ENCODE data around the gene TFF1. TPM values are rescaled to one million over a fixed set of nuclear protein-coding genes. Genes with fewer than 3 reads are reported as not detected.

TFF1 gene
- total RNA-seq, 1 donor from 2014 or later, result 136 TPM

DNA sequence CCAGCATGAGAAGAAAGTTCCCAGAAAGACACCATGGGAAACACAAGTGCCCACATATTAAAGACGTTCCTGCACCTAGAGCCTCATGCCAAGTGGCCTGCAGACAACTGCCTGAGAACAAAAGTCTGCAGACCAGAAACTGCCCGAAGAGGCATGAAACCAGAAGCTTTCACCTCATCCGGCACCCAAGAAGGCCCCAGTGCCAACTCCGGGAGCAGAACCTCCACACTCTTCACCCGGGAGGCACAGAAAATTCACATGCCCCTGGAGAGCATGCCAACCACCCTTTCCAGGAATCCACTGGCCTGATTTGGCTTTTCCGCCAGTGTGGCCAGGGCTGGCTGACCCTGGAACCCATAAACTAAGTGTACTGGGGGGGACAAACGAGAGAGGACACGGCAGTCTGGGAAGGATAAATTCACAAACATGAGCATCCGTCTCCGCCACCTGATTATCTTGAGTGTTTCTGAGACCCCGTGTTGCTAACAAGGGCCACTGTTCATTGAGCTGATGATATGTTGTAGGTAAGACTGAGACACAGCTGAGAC lies 22.3 kb downstream of the TFF1 start:
- peak; percentile 48 for DNase-seq (ENCODE audit: extremely low spot score, unreplicated experiment)
- H3K27me3 Mint-ChIP-seq, result no peaks in the 10 kb centered on the region
- no peak overlapping the region for H3K27ac Mint-ChIP-seq

DNA sequence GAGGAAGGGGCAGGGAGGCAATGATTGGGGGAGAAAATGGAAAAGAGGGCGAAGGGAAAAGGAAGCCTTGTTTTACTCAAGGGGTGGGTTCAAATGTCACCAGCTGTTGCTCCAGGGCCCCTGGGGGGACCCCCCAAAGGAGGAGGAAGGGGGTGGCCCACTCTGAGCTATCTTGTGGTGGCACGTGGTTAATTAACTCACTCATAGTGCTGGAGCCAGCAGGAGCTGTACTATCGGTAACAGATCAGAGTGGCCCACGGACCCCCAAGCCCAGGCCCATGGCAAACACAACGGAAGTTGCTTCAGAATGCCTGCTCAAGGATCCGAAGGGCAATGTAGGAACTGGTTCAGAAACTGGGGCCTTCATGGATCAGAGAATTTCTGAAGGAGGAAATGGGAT lies 22.8 kb downstream of the TFF1 start:
- H3K9me3 Mint-ChIP-seq, result no peaks in the 10 kb centered on the region
- H3K27ac Mint-ChIP-seq, result no peak overlapping the region
- no peaks in the 10 kb centered on the region for H3K36me3 Mint-ChIP-seq
- TF ChIP-seq, protein P1, sequence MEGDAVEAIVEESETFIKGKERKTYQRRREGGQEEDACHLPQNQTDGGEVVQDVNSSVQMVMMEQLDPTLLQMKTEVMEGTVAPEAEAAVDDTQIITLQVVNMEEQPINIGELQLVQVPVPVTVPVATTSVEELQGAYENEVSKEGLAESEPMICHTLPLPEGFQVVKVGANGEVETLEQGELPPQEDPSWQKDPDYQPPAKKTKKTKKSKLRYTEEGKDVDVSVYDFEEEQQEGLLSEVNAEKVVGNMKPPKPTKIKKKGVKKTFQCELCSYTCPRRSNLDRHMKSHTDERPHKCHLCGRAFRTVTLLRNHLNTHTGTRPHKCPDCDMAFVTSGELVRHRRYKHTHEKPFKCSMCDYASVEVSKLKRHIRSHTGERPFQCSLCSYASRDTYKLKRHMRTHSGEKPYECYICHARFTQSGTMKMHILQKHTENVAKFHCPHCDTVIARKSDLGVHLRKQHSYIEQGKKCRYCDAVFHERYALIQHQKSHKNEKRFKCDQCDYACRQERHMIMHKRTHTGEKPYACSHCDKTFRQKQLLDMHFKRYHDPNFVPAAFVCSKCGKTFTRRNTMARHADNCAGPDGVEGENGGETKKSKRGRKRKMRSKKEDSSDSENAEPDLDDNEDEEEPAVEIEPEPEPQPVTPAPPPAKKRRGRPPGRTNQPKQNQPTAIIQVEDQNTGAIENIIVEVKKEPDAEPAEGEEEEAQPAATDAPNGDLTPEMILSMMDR (conservative IDR thresholded peaks at IDR 0.05), result no peak
- peak; percentile 32 for DNase-seq (ENCODE audit: extremely low spot score, unreplicated experiment)
- H3K4me1 Mint-ChIP-seq (ENCODE audit: unreplicated experiment), result peaks cover 3% of the 10 kb centered on the region
- no peak overlapping the region for H3K4me3 Mint-ChIP-seq
- no peaks in the 10 kb centered on the region for H3K27me3 Mint-ChIP-seq

More for the DNA sequence above, 22.3 kb downstream of the TFF1 start:
- no peaks in the 10 kb centered on the region for H3K4me1 Mint-ChIP-seq (ENCODE audit: unreplicated experiment)
- no peaks in the 10 kb centered on the region for H3K36me3 Mint-ChIP-seq
- no peaks in the 10 kb centered on the region for H3K9me3 Mint-ChIP-seq
- no peak overlapping the region for H3K4me3 Mint-ChIP-seq
- TF ChIP-seq, protein P1 (conservative IDR thresholded peaks at IDR 0.05), result no peak

DNA sequence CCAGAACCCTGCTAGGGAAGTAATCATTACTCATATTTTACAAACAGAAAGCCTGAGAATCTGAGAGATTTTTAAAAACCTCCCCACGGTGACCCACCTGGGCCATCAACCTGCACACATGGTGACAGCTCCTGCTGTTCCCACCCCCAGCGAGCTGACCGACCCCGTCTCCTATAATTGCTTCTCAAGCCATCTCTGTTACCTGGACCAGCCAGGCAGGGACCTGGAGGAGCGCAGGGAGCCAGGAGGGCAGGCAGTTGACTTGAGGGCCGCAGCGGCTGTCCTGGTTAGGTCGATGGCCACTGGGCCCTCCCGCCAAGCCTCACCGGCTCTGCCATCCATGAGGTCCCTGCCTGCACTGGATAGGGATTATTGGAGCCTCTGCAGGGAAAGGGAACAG lies 23.2 kb downstream of the TFF1 start:
- Mint-ChIP-seq H3K36me3 (no peaks in the 10 kb centered on the region), H3K4me1 (ENCODE audit: unreplicated experiment) (peaks cover 6% of the 10 kb centered on the region), H3K4me3 (no peak overlapping the region), H3K9me3 (no peaks in the 10 kb centered on the region), H3K27ac (no peak overlapping the region), H3K27me3 (no peaks in the 10 kb centered on the region)
- DNase-seq (ENCODE audit: extremely low spot score, unreplicated experiment), result peak; percentile 47
- TF ChIP-seq, protein P1 (conservative IDR thresholded peaks at IDR 0.05), result no peak

DNA sequence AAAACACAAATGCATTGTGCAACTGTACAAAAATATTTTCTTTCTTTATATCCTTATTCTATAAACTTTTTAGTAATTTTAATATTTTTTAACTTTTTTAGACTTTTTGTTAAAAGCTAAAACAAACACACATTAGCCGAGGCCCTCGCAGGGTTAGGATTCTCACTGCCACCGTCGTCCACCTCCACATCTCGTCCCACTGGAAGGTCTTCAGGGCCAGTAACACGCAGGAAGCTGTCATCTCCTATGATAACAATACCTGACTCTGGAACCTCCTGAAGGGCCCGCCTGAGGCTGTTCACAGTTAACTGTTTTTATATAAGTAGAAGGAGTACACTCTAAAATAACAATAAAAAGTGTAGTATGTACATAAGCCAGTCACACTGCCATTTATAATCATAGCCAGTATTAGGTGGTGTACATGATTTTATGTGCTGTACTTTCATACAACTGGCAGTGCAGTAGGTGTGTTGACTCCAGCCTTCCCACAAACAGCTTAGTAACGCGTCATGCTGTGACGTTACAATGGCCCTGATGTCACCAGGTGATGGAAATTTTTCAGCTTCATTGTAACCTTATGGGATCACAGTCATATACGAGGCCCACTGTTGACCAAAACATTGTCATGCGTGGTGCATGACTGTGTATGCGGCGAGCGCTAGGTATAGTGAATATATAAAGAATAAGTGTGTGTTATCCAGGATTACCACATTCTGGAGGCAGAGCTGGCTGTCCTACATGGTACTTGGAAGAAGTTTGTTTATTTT lies 24.4 kb downstream of the TFF1 start:
- Mint-ChIP-seq H3K4me3 (no peak overlapping the region), H3K27ac (no peak overlapping the region), H3K27me3 (peaks cover 3% of the 10 kb centered on the region), H3K9me3 (no peaks in the 10 kb centered on the region), H3K36me3 (no peaks in the 10 kb centered on the region), H3K4me1 (ENCODE audit: unreplicated experiment) (peaks cover 13% of the 10 kb centered on the region)
- TF ChIP-seq, protein P1 (conservative IDR thresholded peaks at IDR 0.05), result no peak
- peak; percentile 29 for DNase-seq (ENCODE audit: extremely low spot score, unreplicated experiment)

DNA sequence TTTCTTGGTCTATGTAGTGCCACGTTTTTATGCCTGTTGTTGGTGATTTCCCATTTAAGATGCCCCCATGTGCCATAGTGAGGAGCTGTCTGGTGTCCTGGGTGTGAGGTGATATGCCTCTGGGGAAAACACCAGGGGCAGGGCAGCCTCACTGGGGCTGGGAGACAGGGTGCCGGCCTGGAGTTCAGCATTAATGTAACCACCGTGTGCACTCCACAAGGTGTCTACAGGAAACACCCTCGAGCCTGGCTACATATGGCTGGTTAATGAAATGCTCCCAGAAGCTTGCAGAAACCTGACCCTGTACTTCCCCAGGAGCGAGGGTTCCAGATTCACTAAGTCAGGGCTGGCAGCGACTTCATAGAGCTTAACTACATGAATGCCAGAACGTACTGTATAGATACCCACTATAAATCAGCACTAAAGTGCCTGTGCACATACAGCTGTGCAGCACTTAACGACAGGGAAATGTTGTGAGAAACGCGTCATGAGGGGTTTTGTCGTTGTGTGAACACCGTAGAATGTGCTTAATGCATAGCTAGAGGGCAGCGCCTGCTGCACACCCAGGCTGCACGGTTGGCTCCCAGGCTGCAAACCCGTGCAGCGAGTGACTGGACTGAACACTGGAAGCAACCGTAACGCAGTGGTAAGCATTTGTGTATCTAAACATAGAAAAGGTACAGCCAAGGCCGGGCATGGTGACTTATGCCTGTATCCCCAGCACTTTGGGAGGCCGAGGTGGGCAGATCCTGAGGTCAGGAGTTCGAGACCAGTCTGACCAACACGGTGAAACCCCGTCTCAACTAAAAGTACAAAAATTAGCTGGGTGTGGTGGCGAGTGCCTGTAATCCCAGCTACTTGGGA lies 25.9 kb downstream of the TFF1 start:
- no peaks in the 10 kb centered on the region for H3K9me3 Mint-ChIP-seq
- peak; percentile 48 for DNase-seq (ENCODE audit: extremely low spot score, unreplicated experiment)
- TF ChIP-seq, protein P1 (conservative IDR thresholded peaks at IDR 0.05), result no peak
- H3K4me3 Mint-ChIP-seq, result no peak overlapping the region
- no peak overlapping the region for H3K27ac Mint-ChIP-seq
- H3K36me3 Mint-ChIP-seq, result no peaks in the 10 kb centered on the region
- H3K4me1 Mint-ChIP-seq (ENCODE audit: unreplicated experiment), result peaks cover 21% of the 10 kb centered on the region
- H3K27me3 Mint-ChIP-seq, result peaks cover 3% of the 10 kb centered on the region
